ENCODE results near the gene PIP4K2B. TPM values are rescaled to one million over a fixed set of nuclear protein-coding genes. Genes with fewer than 3 reads are reported as not detected.

PIP4K2B gene
- total and polyA plus RNA-seq, 9 of the 15 experiments (the other 6 are each of a cell fraction or from before 2014, with no cell fraction given) = 3.7 to 29.9 (median 23.0) TPM

DNA sequence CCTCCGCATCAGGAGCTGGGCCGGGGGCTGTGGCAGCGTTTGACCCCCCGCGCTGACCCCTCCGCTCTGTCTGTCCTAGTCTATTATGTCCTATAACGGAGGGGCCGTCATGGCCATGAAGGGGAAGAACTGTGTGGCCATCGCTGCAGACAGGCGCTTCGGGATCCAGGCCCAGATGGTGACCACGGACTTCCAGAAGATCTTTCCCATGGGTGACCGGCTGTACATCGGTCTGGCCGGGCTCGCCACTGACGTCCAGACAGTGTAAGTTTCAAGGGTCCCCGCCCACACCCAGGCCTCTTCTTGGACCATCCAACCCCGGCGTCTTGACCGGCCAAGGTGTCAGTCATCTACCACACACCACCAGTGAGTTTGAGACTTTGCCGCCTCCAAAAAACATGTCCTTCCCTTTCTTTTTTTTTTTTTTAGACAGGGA, 46.3 kb downstream of the PIP4K2B start:
- CTCF ChIA-PET (ENCODE audit: low intra/inter-chr PET ratio) = no interaction called here
- Histone ChIP-seq H3K4me1 (replicated peaks in 1 of 2; ENCODE audit: control insufficient read depth in 2 of 2, insufficient read depth in 2 of 2, low read length in 2 of 2) (peaks cover 7 to 37% of the 10 kb centered on the region in 2 experiments), H3K4me3 (peak overlapping the region; percentile 74), H3K9ac (ENCODE audit: insufficient read depth in 1 of 2, low read depth in 2 of 2, low read length in 2 of 2) (peak overlapping the region; percentile 90 to 95), H3K9me3 (replicated peaks; ENCODE audit: control insufficient read depth, insufficient read depth, low read depth, low read length) (no peaks in the 10 kb centered on the region), H3K36me3 (ENCODE audit: control insufficient read depth, insufficient read depth, low read length) (peaks cover 42% of the 10 kb centered on the region), H3K4me2 (ENCODE audit: insufficient read depth, low read length) (peak overlapping the region; percentile 86), H2AFZ (ENCODE audit: low read depth, low read length) (peak overlapping the region; percentile 69), H3K27ac (ENCODE audit: extremely low read depth, low read depth, low read length) (peak overlapping the region; percentile 87), H3K9me1 (ENCODE audit: control insufficient read depth, insufficient read depth, low read length) (no peaks in the 10 kb centered on the region), H4K20me1 (replicated peaks; ENCODE audit: control insufficient read depth, insufficient read depth, low read length) (no peaks in the 10 kb centered on the region), H3K27me3 (ENCODE audit: control insufficient read depth in 2 of 2, insufficient read depth in 2 of 2, low read length in 2 of 2) (no peaks in the 10 kb centered on the region), H3K79me2 (ENCODE audit: control insufficient read depth, insufficient read depth, low read length) (peaks cover 62% of the 10 kb centered on the region)
- POLR2A ChIA-PET = interaction anchor here (0.6 to 1.3 kb wide), 3 partner anchors 17 to 398 kb away, joined by 3 to 5 read pairs (median 4); partner anchors contain the start of gene PLXDC1
- TF ChIP-seq RBBP5 (IDR thresholded peaks at IDR 0.05; ENCODE audit: borderline replicate concordance, insufficient read depth, low read length, poor library complexity, severe bottlenecking) (peak; percentile 43), DMBX1 (CRISPR knock-in tag; IDR thresholded peaks at IDR 0.05; ENCODE audit: borderline replicate concordance) (no peak), CC2D1A (IDR thresholded peaks at IDR 0.05) (no peak), MIER1 (IDR thresholded peaks at IDR 0.05; ENCODE audit: low read depth) (0 out of 2 replicates have a peak, but pooled peaks have one; percentile 29), ATF7 (IDR thresholded peaks at IDR 0.05) (no peak), MBD2 (IDR thresholded peaks at IDR 0.05; ENCODE audit: borderline replicate concordance, low read depth) (no peak), ATF1 (CRISPR knock-in tag; IDR thresholded peaks at IDR 0.05) (no peak), ATF1 (tag; IDR thresholded peaks at IDR 0.05) (no peak), ZSCAN32 (CRISPR knock-in tag; IDR thresholded peaks at IDR 0.05) (no peak), CBX8 (IDR thresholded peaks at IDR 0.05; ENCODE audit: borderline replicate concordance, extremely low read depth, low read depth, low read length, poor library complexity, severe bottlenecking) (no peak), SRSF3 (IDR thresholded peaks at IDR 0.05; ENCODE audit: insufficient read depth, low read length) (no peak)
- TF ChIP-seq, protein P1, sequence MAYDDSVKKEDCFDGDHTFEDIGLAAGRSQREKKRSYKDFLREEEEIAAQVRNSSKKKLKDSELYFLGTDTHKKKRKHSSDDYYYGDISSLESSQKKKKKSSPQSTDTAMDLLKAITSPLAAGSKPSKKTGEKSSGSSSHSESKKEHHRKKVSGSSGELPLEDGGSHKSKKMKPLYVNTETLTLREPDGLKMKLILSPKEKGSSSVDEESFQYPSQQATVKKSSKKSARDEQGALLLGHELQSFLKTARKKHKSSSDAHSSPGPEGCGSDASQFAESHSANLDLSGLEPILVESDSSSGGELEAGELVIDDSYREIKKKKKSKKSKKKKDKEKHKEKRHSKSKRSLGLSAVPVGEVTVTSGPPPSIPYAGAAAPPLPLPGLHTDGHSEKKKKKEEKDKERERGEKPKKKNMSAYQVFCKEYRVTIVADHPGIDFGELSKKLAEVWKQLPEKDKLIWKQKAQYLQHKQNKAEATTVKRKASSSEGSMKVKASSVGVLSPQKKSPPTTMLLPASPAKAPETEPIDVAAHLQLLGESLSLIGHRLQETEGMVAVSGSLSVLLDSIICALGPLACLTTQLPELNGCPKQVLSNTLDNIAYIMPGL (CRISPR knock-in tag; IDR thresholded peaks at IDR 0.05) = 0 out of 2 replicates have a peak, but pooled peaks have one; percentile 66
- in situ Hi-C loops (cut with MboI) (no loop called here), intact Hi-C loops (cut with micrococcal nuclease) (loop anchor here (2.0 to 10.0 kb wide), 5 partner anchors 51 to 402 kb away; partner anchors contain the start of genes PLXDC1 and RPL23)
- TSS peak; percentile 82 for BruUV-seq (replicated peaks)
- FAIRE-seq (no peak), ATAC-seq (no peak), DNase-seq (ENCODE audit: extremely low read depth in 1 of 4, low spot score in 3 of 4) (no peak)
- under 1% methylated on average over 21 of the region's 22 CpGs for WGBS (ENCODE audit: insufficient coverage, low coverage, missing lambda C conversion rate)
